ENCODE results near the gene SLC4A11.
A peak's percentile ranks its signal among the peaks of the same experiment; 100 is the strongest.

The SLC4A11 gene

DNA sequence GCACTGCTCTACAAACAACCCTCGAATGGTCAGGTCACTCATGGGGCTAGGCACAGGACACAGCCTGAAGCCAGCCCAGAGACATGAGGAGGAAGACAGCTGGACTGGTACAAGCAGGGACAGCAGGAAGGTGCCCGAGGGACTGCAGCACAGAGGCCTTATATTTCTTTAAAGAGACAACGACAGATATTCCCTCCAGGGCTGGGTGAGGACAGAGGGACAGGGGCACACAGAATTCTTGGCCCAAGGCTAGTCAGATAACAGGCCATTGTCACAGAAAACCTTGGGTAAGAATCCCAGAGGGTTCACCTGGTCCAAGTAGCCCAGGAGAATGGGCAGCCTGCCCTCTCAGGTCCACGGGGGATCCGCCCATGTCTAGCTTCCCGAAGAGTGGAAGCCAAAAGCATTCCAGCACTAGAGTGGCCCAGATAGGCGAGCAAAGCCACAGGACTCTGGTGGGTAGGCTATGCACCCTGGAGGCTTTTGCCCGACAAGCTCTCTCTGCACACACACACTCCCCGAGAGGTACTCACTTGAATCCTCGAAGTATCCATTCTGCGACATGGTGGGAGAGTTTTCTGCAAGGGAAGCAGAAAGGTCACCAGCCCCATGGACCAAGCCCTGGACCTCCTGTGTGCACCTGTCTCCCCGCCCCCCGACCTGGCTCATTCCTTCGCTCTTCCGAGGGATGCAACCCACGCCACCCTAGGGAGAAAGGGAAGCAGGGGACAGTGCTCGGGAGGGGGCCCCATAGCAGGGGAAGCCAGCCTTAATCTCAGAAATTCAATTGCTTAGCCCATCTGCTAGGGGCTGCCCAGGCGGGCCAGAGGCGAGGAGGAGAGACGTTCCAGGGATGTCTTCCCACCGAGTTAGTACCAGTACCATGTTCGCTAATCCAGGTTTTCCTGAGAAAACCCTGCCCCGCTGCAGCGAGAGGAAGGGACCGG, 1.7 kb downstream of the SLC4A11 start:
- Histone ChIP-seq H2BK15ac (ENCODE audit: low read length) (peak overlapping the region; percentile 58), H3K27me3 (ENCODE audit: control insufficient read depth in 3 of 3, insufficient read depth in 3 of 3, low read depth in 1 of 3, low read length in 3 of 3) (peaks cover 30 to 68% (median 51%) of the 10 kb centered on the region in 3 experiments), H4K8ac (ENCODE audit: low read depth, low read length) (no peak overlapping the region)

DNA sequence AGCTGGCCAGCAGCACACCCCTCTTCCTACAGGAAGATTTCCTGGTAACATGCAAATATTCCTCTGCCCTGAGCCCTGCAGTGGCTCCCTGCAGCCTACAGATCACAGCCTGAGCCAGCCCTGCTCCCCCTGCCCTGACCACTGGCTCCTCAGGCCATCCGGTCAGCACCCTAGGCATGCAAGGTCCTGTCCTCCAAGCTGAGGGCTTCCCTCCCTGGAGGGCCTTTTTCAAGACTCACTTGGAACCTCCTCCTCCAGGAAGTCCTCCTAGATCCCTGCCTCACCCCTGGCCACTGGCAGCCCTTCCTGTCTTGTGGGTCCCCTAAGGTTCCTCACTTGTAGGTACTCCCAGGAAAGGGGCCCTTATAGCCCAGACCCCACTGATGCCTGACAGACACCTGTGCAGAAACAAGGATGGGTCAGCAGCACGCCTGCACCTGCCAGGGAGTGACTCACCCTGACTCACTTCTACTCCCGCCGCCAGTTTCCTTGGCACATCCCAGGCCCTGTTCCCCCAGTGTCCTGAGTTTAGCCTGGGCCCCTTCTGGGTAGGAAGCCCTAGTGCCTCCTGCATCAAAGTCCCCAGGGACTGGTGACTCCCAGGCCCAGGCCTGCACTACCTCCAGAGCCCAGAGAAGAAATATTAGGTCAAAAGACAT, 3.2 kb downstream of the SLC4A11 start:
- Histone ChIP-seq H3K36me3 (replicated peaks in 1 of 2; ENCODE audit: control insufficient read depth in 2 of 2, insufficient read depth in 2 of 2, low read length in 2 of 2) (no peaks in the 10 kb centered on the region), H3K4ac (ENCODE audit: low read length) (no peak overlapping the region), H3K27me3 (ENCODE audit: control insufficient read depth in 3 of 3, insufficient read depth in 3 of 3, low read depth in 1 of 3, low read length in 3 of 3) (peaks cover 29 to 54% (median 42%) of the 10 kb centered on the region in 3 experiments), H2BK120ac (ENCODE audit: low read depth, low read length) (no peak overlapping the region), H3K79me1 (ENCODE audit: low read depth, low read length) (peaks cover 8% of the 10 kb centered on the region), H3K4me3 (ENCODE audit: low read length in 2 of 2) (no peak overlapping the region), H3K14ac (ENCODE audit: low read length) (peak overlapping the region; percentile 85), H4K91ac (ENCODE audit: low read depth, low read length, poor library complexity) (no peak overlapping the region), H3K9ac (ENCODE audit: low read depth, low read length, poor library complexity) (peak overlapping the region; percentile 67), H3K9me3 (replicated peaks in 1 of 2; ENCODE audit: control insufficient read depth in 2 of 2, insufficient read depth in 1 of 2, low read depth in 1 of 2, low read length in 2 of 2) (peaks cover 6 to 13% of the 10 kb centered on the region in 2 donors), H3K18ac (ENCODE audit: low read length) (no peak overlapping the region), H2BK15ac (ENCODE audit: low read length) (no peak overlapping the region), H2BK12ac (ENCODE audit: low read length) (no peak overlapping the region), H4K8ac (ENCODE audit: low read depth, low read length) (no peak overlapping the region), H2AK5ac (ENCODE audit: low read depth, low read length) (peak overlapping the region; percentile 3), H3K27ac (replicated peaks; ENCODE audit: low read length) (no peak overlapping the region), H3K23ac (ENCODE audit: low read depth, low read length, poor library complexity) (no peak overlapping the region), H2BK5ac (ENCODE audit: low read length) (no peak overlapping the region), H3K4me2 (ENCODE audit: insufficient read depth, low read length, poor library complexity, severe bottlenecking) (no peak overlapping the region), H2AFZ (ENCODE audit: low read length) (no peak overlapping the region), H3K4me1 (ENCODE audit: control insufficient read depth in 2 of 2, insufficient read depth in 1 of 2, low read depth in 1 of 2, low read length in 2 of 2) (peaks cover 5 to 8% of the 10 kb centered on the region in 2 donors)
- no CpG with 5 or more reads among the region's 4 CpGs for WGBS, 2 donors (ENCODE audit: extremely low coverage in 2 of 2, insufficient read length in 2 of 2, insufficient replicate concordance in 1 of 2)
- DNase-seq (ENCODE audit: low spot score): no peak

More for the DNA sequence above, 1.7 kb downstream of the SLC4A11 start:
- peak overlapping the region; percentile 38 for H3K14ac ChIP-seq (ENCODE audit: low read length)
- H3K4ac ChIP-seq (ENCODE audit: low read length): no peak overlapping the region
- H3K4me3 ChIP-seq (ENCODE audit: low read length in 2 of 2): no peak overlapping the region
- peak overlapping the region; percentile 58 for H2BK12ac ChIP-seq (ENCODE audit: low read length)
- no peak overlapping the region for H2BK120ac ChIP-seq (ENCODE audit: low read depth, low read length)
- no peak overlapping the region for H3K23ac ChIP-seq (ENCODE audit: low read depth, low read length, poor library complexity)
- no peaks in the 10 kb centered on the region for H3K36me3 ChIP-seq (replicated peaks in 1 of 2; ENCODE audit: control insufficient read depth in 2 of 2, insufficient read depth in 2 of 2, low read length in 2 of 2)
- H4K91ac ChIP-seq (ENCODE audit: low read depth, low read length, poor library complexity): no peak overlapping the region
- H3K9ac ChIP-seq (ENCODE audit: low read depth, low read length, poor library complexity): peak overlapping the region; percentile 70
- H3K4me1 ChIP-seq (ENCODE audit: control insufficient read depth in 2 of 2, insufficient read depth in 1 of 2, low read depth in 1 of 2, low read length in 2 of 2): peaks cover 5 to 8% of the 10 kb centered on the region in 2 donors
- H2AK5ac ChIP-seq (ENCODE audit: low read depth, low read length): peak overlapping the region; percentile 46
- peaks cover 6 to 13% of the 10 kb centered on the region in 2 donors for H3K9me3 ChIP-seq (replicated peaks in 1 of 2; ENCODE audit: control insufficient read depth in 2 of 2, insufficient read depth in 1 of 2, low read depth in 1 of 2, low read length in 2 of 2)
- no CpG with 5 or more reads among the region's 25 CpGs for WGBS, 2 donors (ENCODE audit: extremely low coverage in 2 of 2, insufficient read length in 2 of 2, insufficient replicate concordance in 1 of 2)
- peaks cover 8% of the 10 kb centered on the region for H3K79me1 ChIP-seq (ENCODE audit: low read depth, low read length)
- peak overlapping the region; percentile 100 for H2AFZ ChIP-seq (ENCODE audit: low read length)
- no peak overlapping the region for H2BK5ac ChIP-seq (ENCODE audit: low read length)
- DNase-seq (ENCODE audit: low spot score): no peak
- H3K4me2 ChIP-seq (ENCODE audit: insufficient read depth, low read length, poor library complexity, severe bottlenecking): peak overlapping the region; percentile 95
- no peak overlapping the region for H3K27ac ChIP-seq (replicated peaks; ENCODE audit: low read length)
- peak overlapping the region; percentile 44 for H3K18ac ChIP-seq (ENCODE audit: low read length)

DNA sequence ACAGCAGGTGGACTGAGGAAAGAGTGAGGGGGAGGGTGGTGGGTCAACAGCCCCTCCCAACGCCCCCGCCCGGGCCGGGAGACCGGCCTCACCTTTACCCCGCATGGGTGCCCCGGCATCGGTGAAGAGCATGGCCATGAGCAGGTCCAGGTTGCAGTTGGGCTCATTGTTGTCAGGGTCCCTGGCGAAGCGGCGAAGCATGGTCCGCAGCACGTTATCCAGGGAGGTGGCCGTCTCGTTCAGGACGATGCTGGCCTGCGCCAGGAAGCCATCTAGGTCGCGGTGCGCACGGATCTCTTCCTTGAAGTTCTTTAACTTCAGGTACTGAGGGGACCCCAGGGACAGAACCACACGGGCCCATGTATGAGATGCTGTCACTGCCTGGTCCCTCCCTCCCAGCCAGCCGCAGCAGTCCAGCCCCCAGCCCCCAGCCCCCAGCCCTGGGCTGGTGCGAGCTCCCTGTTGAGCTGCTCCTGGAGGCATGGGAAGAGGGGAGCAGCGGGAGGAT, 4.9 kb downstream of the SLC4A11 start:
- Histone ChIP-seq H3K36me3 (replicated peaks in 1 of 2; ENCODE audit: control insufficient read depth in 2 of 2, insufficient read depth in 2 of 2, low read length in 2 of 2) (no peaks in the 10 kb centered on the region), H4K8ac (ENCODE audit: low read depth, low read length) (no peak overlapping the region), H3K4me1 (ENCODE audit: control insufficient read depth in 2 of 2, insufficient read depth in 1 of 2, low read depth in 1 of 2, low read length in 2 of 2) (peaks cover 3 to 5% of the 10 kb centered on the region in 2 donors), H2BK120ac (ENCODE audit: low read depth, low read length) (no peak overlapping the region), H3K9ac (ENCODE audit: low read depth, low read length, poor library complexity) (peak overlapping the region; percentile 12), H3K27me3 (ENCODE audit: control insufficient read depth in 3 of 3, insufficient read depth in 3 of 3, low read depth in 1 of 3, low read length in 3 of 3) (peaks cover 13 to 37% (median 25%) of the 10 kb centered on the region in 3 experiments), H3K14ac (ENCODE audit: low read length) (no peak overlapping the region), H2BK15ac (ENCODE audit: low read length) (no peak overlapping the region), H2AFZ (ENCODE audit: low read length) (no peak overlapping the region), H2BK12ac (ENCODE audit: low read length) (no peak overlapping the region), H3K27ac (replicated peaks; ENCODE audit: low read length) (no peak overlapping the region), H3K4me2 (ENCODE audit: insufficient read depth, low read length, poor library complexity, severe bottlenecking) (no peak overlapping the region), H3K18ac (ENCODE audit: low read length) (no peak overlapping the region), H3K79me1 (ENCODE audit: low read depth, low read length) (peaks cover 11% of the 10 kb centered on the region), H4K91ac (ENCODE audit: low read depth, low read length, poor library complexity) (no peak overlapping the region), H2BK5ac (ENCODE audit: low read length) (peak overlapping the region; percentile 53), H3K23ac (ENCODE audit: low read depth, low read length, poor library complexity) (peak overlapping the region; percentile 65), H2AK5ac (ENCODE audit: low read depth, low read length) (peak overlapping the region; percentile 37), H3K4me3 (ENCODE audit: low read length in 2 of 2) (no peak overlapping the region), H3K9me3 (replicated peaks in 1 of 2; ENCODE audit: control insufficient read depth in 2 of 2, insufficient read depth in 1 of 2, low read depth in 1 of 2, low read length in 2 of 2) (peaks cover 4 to 13% of the 10 kb centered on the region in 2 donors), H3K4ac (ENCODE audit: low read length) (no peak overlapping the region)
- WGBS, 2 donors (ENCODE audit: extremely low coverage in 2 of 2, insufficient read length in 2 of 2, insufficient replicate concordance in 1 of 2): no CpG with 5 or more reads among the region's 25 CpGs
- DNase-seq (ENCODE audit: low spot score): no peak

All from neuronal stem cell (in vitro differentiated cells).